Fibroblast of skin of abdomen (primary cell): ENCODE results near the gene LPAR2.

ENCODE experiments used
- DNase-seq: peaks from one replicate; pipeline ENCODE4 v3.0.0-alpha.2; 2013

The LPAR2 gene

DNA sequence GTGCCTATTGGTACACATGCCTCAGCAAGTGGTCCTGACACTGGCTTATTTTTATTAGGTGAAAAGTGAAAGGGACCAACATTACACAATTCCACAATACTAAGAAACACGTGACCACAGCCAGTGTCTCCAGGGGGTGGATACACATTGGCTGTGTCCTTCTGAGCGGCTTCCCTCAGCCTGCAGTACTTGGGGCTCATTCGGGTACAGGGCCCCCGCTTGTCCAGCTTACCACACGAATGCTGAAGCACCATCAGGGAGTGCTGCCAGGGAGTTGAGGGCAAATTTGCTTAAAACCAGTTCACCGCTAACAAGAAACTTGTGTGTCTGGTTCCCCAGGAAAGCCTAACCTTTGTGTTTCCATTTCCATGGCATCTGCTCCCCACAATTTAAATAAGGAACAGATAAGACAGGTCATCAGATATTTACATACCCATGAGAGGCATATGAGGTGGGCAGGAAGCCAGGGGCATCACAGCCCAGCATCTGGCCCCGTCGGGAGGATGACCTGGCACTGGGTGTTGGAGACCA is 32.8 kb downstream of the LPAR2 start:
- no peak for DNase-seq

DNA sequence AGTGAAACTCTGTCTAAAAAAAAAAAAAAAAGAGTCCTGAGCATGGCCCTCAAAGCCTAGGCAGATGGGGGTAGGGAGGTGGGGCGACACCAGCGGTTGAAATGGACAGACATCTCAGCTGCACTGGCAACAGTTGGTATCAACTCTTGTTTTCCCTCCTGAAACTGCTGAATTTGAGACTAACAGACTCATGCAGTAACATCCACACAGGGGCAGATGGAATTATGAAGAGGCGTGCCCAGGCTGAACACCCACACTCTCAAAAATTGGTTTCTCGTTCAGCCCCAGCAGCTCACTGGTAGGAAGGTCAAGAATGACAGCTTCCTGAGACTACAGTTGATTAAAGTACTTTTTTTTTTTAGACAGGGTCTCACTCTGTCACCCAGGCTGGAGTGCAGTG is 33.6 kb downstream of the LPAR2 start:
- no peak for DNase-seq

DNA sequence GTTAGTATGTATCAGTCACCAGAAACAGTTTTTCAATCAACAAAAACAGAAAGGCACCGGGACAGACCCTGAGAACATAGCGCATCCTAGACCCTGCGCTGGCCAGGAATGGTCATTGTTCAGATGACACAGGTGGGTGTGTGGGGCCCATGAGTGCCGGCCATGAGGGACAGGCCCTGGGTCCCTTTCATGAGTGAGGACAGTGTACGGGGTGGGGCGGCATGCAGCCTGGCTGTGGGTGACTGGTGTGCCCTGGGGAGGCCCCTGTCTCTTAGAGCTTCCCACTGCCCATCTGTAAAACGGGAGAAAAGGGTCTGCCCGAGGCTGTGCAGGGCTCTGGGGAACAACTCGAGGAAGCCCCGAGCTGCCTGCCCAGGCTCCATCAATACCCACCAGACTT is 35.3 kb downstream of the LPAR2 start:
- no peak for DNase-seq

DNA sequence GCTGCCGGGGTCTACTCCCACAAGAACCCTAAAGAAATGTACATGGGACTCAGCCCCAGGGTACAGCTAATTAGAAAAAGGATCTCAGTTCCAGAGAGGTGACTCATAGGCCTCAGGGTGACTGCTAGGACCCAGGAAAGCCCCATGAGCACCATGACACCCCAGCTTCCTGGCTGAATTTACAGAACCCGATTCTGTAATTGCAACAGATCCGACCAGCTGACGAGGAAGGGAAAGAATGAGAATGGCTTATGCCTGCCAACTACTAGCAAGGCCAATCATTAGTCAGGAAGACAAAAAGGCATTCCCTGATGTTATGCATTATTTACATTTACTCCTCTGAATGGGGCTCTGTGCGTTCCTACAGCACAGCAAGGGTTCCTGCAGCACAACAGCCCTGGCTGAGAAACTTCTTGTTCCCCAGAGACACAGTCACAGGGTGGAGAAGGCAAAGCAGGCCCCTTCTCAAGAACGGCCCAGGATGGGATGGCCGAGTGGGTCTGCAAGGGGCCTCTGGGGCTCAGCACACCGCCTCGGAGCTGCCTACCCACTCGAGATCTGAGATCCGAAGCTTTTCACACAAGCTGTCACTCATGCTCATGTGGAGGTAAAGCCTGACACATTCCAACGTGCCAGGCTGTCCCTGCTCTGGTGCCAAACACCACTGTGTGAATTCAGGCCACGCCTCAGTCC is 36.7 kb downstream of the LPAR2 start:
- peak; percentile 98 for DNase-seq

DNA sequence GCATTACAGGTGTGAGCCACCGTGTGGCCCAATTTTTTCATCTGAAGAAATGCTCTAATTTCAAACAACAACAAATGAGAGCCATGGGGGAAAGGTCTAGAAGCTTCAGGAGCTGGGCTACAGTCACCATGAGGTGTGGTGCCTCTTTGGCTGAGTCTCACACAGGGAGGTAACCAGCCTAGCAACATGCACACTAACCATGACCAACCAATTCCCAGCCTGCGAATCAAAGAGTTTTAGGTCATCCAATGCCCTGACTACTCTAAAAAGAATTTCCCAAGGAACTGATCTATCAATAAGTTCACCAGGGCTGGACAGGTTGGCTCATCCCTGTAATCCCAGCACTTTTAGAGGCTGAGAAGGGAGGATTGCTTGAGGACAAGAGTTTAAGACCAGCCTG is 39.5 kb downstream of the LPAR2 start:
- peak; percentile 34 for DNase-seq

DNA sequence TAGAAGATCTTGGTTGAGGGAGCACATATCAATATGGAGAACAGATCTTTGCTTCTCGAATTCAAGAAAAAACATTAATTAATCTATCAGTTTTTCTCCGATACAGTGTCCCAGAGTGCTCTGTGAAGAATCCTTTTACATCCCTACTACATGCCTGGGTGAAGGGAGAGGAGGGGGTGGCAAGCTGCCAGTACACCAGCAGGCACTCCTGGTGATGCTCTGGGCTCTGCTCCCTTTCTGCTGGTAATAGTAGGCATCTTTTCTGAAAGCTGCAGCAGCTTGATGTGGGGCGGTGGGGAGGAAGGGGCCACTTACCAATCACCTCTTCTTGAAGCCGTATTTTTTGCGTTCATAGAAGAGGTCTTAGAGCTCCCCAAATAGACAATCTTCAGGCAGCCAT is 40.2 kb downstream of the LPAR2 start:
- DNase-seq: no peak

DNA sequence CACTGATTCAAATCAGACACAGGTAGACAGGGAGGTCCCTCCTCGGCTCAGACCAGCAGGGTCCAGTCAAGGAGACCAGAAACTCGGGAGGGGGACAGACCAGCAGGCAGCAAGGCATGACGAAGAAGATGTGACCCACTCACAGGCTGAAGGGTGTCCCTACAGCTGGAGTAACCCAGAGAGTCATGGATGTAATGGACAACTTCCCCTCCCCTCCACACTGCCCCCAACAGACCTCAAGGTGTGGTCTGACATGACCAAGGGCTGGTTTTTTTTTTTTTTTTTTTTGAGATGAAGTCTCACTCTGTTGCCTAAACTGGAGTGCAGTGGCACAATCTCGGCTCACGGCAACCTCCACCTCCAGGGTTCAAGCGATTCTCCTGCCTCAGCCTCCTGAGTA is 43.7 kb downstream of the LPAR2 start:
- no peak for DNase-seq

GRCh38 chr19:19582471-19582870 is 45.5 kb downstream of the LPAR2 start:
- DNase-seq: no peak

DNA sequence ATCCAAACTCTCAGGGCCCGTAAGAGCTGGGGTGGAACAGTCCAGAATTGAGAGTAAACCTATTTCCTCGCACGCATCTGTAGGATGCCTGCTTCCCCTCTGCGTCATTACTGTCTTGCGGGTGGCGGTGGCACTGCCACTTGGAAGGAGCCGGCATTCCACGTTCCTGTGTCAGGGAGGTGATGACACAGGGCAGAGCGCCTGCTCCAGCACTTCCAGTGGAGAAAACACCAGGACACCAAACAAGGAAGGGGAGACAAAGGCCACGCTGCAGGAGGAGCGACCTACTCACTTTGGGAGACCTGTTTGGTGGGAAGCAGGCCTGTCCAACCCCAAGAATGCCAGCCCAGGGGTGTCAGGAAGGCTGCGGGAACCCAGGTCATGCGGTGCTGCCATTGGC is 46.6 kb downstream of the LPAR2 start:
- no peak for DNase-seq

GRCh38 chr19:19580418-19580817 is 47.6 kb downstream of the LPAR2 start:
- DNase-seq: no peak

DNA sequence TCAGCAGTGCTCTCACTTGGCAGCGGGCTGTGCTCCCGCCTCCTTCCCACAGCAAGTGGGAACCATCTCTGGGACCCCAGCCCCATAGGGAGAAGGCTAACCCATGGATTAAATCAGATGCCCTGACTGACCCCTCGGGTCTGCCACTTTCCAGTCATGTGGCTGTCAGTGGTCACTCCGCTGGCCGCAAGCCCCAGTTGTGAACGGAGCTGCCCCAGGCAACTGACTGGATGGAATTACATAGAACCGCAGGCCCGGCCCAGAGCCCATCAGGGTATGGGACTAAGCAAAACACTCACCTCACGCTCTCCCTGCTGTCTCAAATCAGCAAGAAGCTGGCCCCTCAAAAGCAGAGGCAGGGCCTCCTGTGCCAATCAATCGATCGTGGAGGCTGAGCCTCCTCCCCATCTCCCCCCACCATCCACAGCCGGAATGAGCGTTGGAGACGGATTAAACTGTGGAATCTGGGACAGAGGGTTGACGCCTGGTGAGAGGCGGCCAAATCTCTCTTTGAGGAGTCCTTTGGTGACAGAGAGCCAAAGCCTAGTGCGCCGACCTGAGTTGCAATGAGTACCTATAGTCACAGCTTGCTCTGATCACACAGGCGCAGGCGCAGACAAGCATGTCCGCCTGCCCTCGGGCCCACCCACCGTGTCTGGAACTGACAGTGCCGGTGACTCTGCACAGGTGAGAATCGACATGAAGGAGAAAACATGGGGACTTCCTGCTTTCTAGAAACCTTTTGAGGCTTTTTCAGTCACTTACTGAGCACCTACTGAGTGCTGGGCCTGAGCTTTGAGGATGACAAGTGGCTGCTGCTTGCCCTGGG is 48.3 kb downstream of the LPAR2 start:
- no peak for DNase-seq

- DNase-seq: no peak
These were observed 49.8 kb downstream of the LPAR2 start for GRCh38 chr19:19578252-19578651.

- no peak for DNase-seq
These were observed 52.6 kb downstream of the LPAR2 start for GRCh38 chr19:19575411-19575810.
